Lung (tissue), 12 donors: ENCODE data around the gene CDC42EP4. TPM values are rescaled to one million over a fixed set of nuclear protein-coding genes. Genes with fewer than 3 reads are reported as not detected.

ENCODE experiments used
- ATAC-seq: fragments of 200-7000 bp; cut with Tn5 transposase; one replicate; pipeline ENCODE4 v1.9.1; 2020; ENCODE audit warnings: moderate number of reproducible peaks; ENCODE audit not compliant: insufficient read depth, low FRiP score
- DNase-seq, 3 donors: peaks; one replicate each; pipeline ENCODE4 v3.0.0-alpha.2; 2013 to 2017
- H3K27ac ChIP-seq, 2 donors: one replicate each; pipeline ENCODE4 v1.5.1; 2013; ENCODE audit warnings: mild to moderate bottlenecking in 2 of 2, moderate library complexity in 2 of 2, control low read depth in 1 of 2, inconsistent platforms in 1 of 2, low read depth in 1 of 2, low read length in 1 of 2
- H3K27me3 ChIP-seq, 3 donors: one replicate each; pipeline ENCODE4 v1.5.1; 2013; ENCODE audit warnings: low read length in 2 of 3; ENCODE audit not compliant: control insufficient read depth in 3 of 3, insufficient read depth in 3 of 3
- H3K36me3 ChIP-seq, 4 donors: one replicate each; pipeline ENCODE4 v1.5.1; 2013; ENCODE audit warnings: low read length in 4 of 4, mild to moderate bottlenecking in 1 of 4, moderate library complexity in 1 of 4; ENCODE audit not compliant: control insufficient read depth in 4 of 4, insufficient read depth in 4 of 4
- H3K4me1 ChIP-seq, 5 donors: one replicate each; pipeline ENCODE4 v1.5.1; 2013; ENCODE audit warnings: low read length in 5 of 5, mild to moderate bottlenecking in 2 of 5, moderate library complexity in 1 of 5; ENCODE audit not compliant: control insufficient read depth in 5 of 5, insufficient read depth in 5 of 5
- H3K4me3 ChIP-seq: one replicate; pipeline ENCODE4 v1.5.1; 2013; ENCODE audit warnings: mild to moderate bottlenecking, control low read depth, moderate library complexity
- H3K9ac ChIP-seq, 2 donors: one replicate each; pipeline ENCODE4 v1.5.1; 2013; ENCODE audit warnings: low read length in 2 of 2, control low read depth in 1 of 2; ENCODE audit not compliant: insufficient read depth in 1 of 2
- H3K9me3 ChIP-seq, 4 donors: one replicate each; pipeline ENCODE4 v1.5.1; 2013; ENCODE audit warnings: low read length in 3 of 4, mild to moderate bottlenecking in 1 of 4, moderate library complexity in 1 of 4; ENCODE audit not compliant: control insufficient read depth in 4 of 4, insufficient read depth in 3 of 4
- CTCF ChIP-seq: IDR thresholded peaks from 2 replicates; pipeline ENCODE4 v1.5.1; 2012; ENCODE audit warnings: mild to moderate bottlenecking; ENCODE audit errors: control extremely low read depth, extremely low read depth
- WGBS, 2 donors: extraction: QIAGEN DNeasy Blood & Tissue Kit; methylation state at CpG; one replicate each; pipeline ENCODE4 v1.1.7; 2013; 5-methylcytosine and 5-hydroxymethylcytosine counted together
- polyA plus RNA-seq, 2 donors: library from polyadenylated mRNA; stranded (reverse); fragments of 200-250 nt; gene quantifications; one replicate each; pipeline ENCODE4 v1.2.1, GENCODE V29; 2013
- total RNA-seq, 2 donors: library from RNA; depleted of rRNA in 1 of 2; stranded (reverse); fragments of >200 nt in 1 of 2; gene quantifications; one replicate each; pipeline ENCODE4 v1.2.1, GENCODE V29; 2014 to 2021
- donor health status: control.
- donor health status: control.
- donor health status: Bipolar disorder and iron deficiency.
- donor health status: healthy.
- donor health status: DM: yes; HTN: yes; CAD: no.

CDC42EP4 gene
- total and polyA plus RNA-seq, 4 donors, result 18.6 to 56.2 (median 52.1) TPM

GRCh38 chr17:73283250-73283649 is 28.6 kb downstream of the CDC42EP4 start:
- TF ChIP-seq CTCF, result no peak
- ATAC-seq (no peak), DNase-seq (no peak)
- WGBS, 2 donors, result 95% methylated on average over 5 of the region's 5 CpGs
- H3K4me1 ChIP-seq, result peaks cover 6 to 29% (median 9%) of the 10 kb centered on the region in 5 donors
- H3K9me3 ChIP-seq, result no peaks in the 10 kb centered on the region
- H3K9ac ChIP-seq, result no peak overlapping the region
- peaks cover 7 to 49% (median 27%) of the 10 kb centered on the region in 4 donors for H3K36me3 ChIP-seq
- H3K4me3 ChIP-seq, result no peak overlapping the region
- no peak overlapping the region for H3K27ac ChIP-seq
- no peaks in the 10 kb centered on the region for H3K27me3 ChIP-seq

- Histone ChIP-seq H3K9me3 (no peaks in the 10 kb centered on the region), H3K9ac (no peak overlapping the region), H3K4me1 (peaks cover 4 to 34% (median 13%) of the 10 kb centered on the region in 5 donors), H3K27me3 (no peaks in the 10 kb centered on the region), H3K4me3 (no peak overlapping the region), H3K27ac (no peak overlapping the region), H3K36me3 (peaks cover 7 to 44% (median 27%) of the 10 kb centered on the region in 4 donors)
- no peak for TF ChIP-seq CTCF
- WGBS, 2 donors, result 93 to 97% methylated on average over 9 of the region's 9 CpGs
- DNase-seq (no peak), ATAC-seq (no peak)
Measured at GRCh38 chr17:73282629-73283028, 29.2 kb downstream of the CDC42EP4 start.

- H3K9me3 ChIP-seq, result no peaks in the 10 kb centered on the region
- ATAC-seq, result no peak
- 81 to 82% methylated on average over 7 of the region's 7 CpGs for WGBS, 2 donors
- H3K27ac ChIP-seq, result no peak overlapping the region
- TF ChIP-seq CTCF, result no peak
- H3K4me1 ChIP-seq, result peaks cover 4 to 34% (median 13%) of the 10 kb centered on the region in 5 donors
- H3K9ac ChIP-seq, result no peak overlapping the region
- H3K36me3 ChIP-seq, result peaks cover 7 to 43% (median 27%) of the 10 kb centered on the region in 4 donors
- no peaks in the 10 kb centered on the region for H3K27me3 ChIP-seq
- H3K4me3 ChIP-seq, result no peak overlapping the region
- DNase-seq, result no peak
Measured at GRCh38 chr17:73281928-73282327, 29.9 kb downstream of the CDC42EP4 start.

- H3K9me3 ChIP-seq, result no peaks in the 10 kb centered on the region
- TF ChIP-seq CTCF, result no peak
- H3K9ac ChIP-seq, result no peak overlapping the region
- H3K27ac ChIP-seq, result no peak overlapping the region
- no peak overlapping the region for H3K4me3 ChIP-seq
- WGBS, 2 donors, result 97% methylated on average over 12 of the region's 12 CpGs
- peaks cover 4 to 29% (median 10%) of the 10 kb centered on the region in 5 donors for H3K4me1 ChIP-seq
- H3K36me3 ChIP-seq, result peaks cover 1 to 29% (median 20%) of the 10 kb centered on the region in 4 donors
- H3K27me3 ChIP-seq, result no peaks in the 10 kb centered on the region
- no peak for ATAC-seq
- DNase-seq, result no peak
Measured at GRCh38 chr17:73280191-73280590, 31.6 kb downstream of the CDC42EP4 start.
